H9 (cell line): ENCODE results near the gene TSPAN17. TPM values are rescaled to one million over a fixed set of nuclear protein-coding genes. Genes with fewer than 3 reads are reported as not detected.

ENCODE experiments used
- DNase-seq: peaks from one replicate; pipeline ENCODE4 v3.0.0-alpha.2; 2017
- H2AFZ ChIP-seq: one replicate; pipeline ENCODE4 v1.6.1; 2013; ENCODE audit warnings: mild to moderate bottlenecking, low read length, control low read depth, moderate library complexity
- H2AK5ac ChIP-seq: 2 replicates; pipeline ENCODE4 v1.6.1; 2013; ENCODE audit warnings: low read length, control low read depth, mixed read lengths; ENCODE audit not compliant: insufficient read length
- H2BK120ac ChIP-seq: one replicate; pipeline ENCODE4 v1.6.1; 2013; ENCODE audit warnings: low read depth, mild to moderate bottlenecking, low read length, control low read depth, inconsistent platforms; ENCODE audit not compliant: poor library complexity, severe bottlenecking
- H2BK12ac ChIP-seq: 2 replicates; pipeline ENCODE4 v1.6.1; 2013; ENCODE audit warnings: low read length, control low read depth, mixed read lengths, low read depth; ENCODE audit not compliant: insufficient read length
- H2BK15ac ChIP-seq: 2 replicates; pipeline ENCODE4 v1.6.1; 2013; ENCODE audit warnings: low read depth, low read length, control low read depth
- H2BK20ac ChIP-seq: one replicate; pipeline ENCODE4 v1.6.1; 2013; ENCODE audit warnings: low read depth, mild to moderate bottlenecking, low read length, control low read depth, inconsistent platforms; ENCODE audit not compliant: poor library complexity, severe bottlenecking
- H2BK5ac ChIP-seq: 2 replicates; pipeline ENCODE4 v1.6.1; 2013; ENCODE audit warnings: low read length, control low read depth, mixed read lengths; ENCODE audit not compliant: insufficient read length
- H3K14ac ChIP-seq: 2 replicates; pipeline ENCODE4 v1.6.1; 2013; ENCODE audit warnings: low read length, control low read depth; ENCODE audit not compliant: insufficient read depth
- H3K18ac ChIP-seq: 2 replicates; pipeline ENCODE4 v1.6.1; 2013; ENCODE audit warnings: low read depth, mild to moderate bottlenecking, mixed read lengths, low read length, control low read depth; ENCODE audit not compliant: insufficient read length
- H3K23ac ChIP-seq: 2 replicates; pipeline ENCODE4 v1.6.1; 2013; ENCODE audit warnings: low read length, control low read depth, mixed read lengths, low read depth; ENCODE audit not compliant: insufficient read length
- H3K23me2 ChIP-seq: 2 replicates; pipeline ENCODE4 v1.6.1; 2013; ENCODE audit warnings: low read depth, mild to moderate bottlenecking, mixed read lengths, low read length, control low read depth; ENCODE audit not compliant: insufficient read length, poor library complexity, severe bottlenecking
- H3K27ac ChIP-seq: 2 replicates; pipeline ENCODE4 v1.5.1; 2013; ENCODE audit warnings: low read length, control low read depth, mixed read lengths, low read depth; ENCODE audit not compliant: insufficient read length
- H3K27me3 ChIP-seq: 2 replicates; pipeline ENCODE4 v1.6.1; 2013; ENCODE audit warnings: low read length, control low read depth, inconsistent platforms; ENCODE audit not compliant: insufficient read depth
- H3K4ac ChIP-seq: 2 replicates; pipeline ENCODE4 v1.6.1; 2013; ENCODE audit warnings: low read depth, mild to moderate bottlenecking, control low read depth, inconsistent platforms, low read length, moderate library complexity
- H3K4me1 ChIP-seq: 2 replicates; pipeline ENCODE4 v1.6.1; 2013; ENCODE audit warnings: low read length, control low read depth, inconsistent platforms; ENCODE audit not compliant: insufficient read depth
- H3K4me2 ChIP-seq: 2 replicates; pipeline ENCODE4 v1.6.1; 2013; ENCODE audit warnings: low read length, control low read depth, mixed read lengths; ENCODE audit not compliant: insufficient read length, insufficient read depth
- H3K56ac ChIP-seq: 2 replicates; pipeline ENCODE4 v1.6.1; 2013; ENCODE audit warnings: low read depth, mild to moderate bottlenecking, mixed read lengths, low read length, control low read depth; ENCODE audit not compliant: insufficient read length
- H3K79me1 ChIP-seq: 2 replicates; pipeline ENCODE4 v1.6.1; 2013; ENCODE audit warnings: low read depth, mild to moderate bottlenecking, moderate library complexity, low read length, control low read depth, inconsistent platforms; ENCODE audit not compliant: insufficient read depth, poor library complexity, severe bottlenecking
- H3K79me2 ChIP-seq: 2 replicates; pipeline ENCODE4 v1.6.1; 2013; ENCODE audit warnings: low read length, control low read depth, inconsistent platforms; ENCODE audit not compliant: insufficient read depth
- H3K9ac ChIP-seq: 2 replicates; pipeline ENCODE4 v1.6.1; 2013; ENCODE audit warnings: low read length, control low read depth, mixed read lengths; ENCODE audit not compliant: insufficient read length; ENCODE audit errors: extremely low read depth
- H3K9me3 ChIP-seq: one replicate; pipeline ENCODE4 v1.6.1; 2013; ENCODE audit warnings: low read depth, low read length, inconsistent platforms; ENCODE audit not compliant: control insufficient read depth
- H3T11ph ChIP-seq: one replicate; pipeline ENCODE4 v1.6.1; 2013; ENCODE audit warnings: mild to moderate bottlenecking, low read length, control low read depth, inconsistent platforms
- H4K20me1 ChIP-seq: one replicate; pipeline ENCODE4 v1.6.1; 2013; ENCODE audit not compliant: control insufficient read depth, insufficient read length, insufficient read depth
- H4K5ac ChIP-seq: 2 replicates; pipeline ENCODE4 v1.6.1; 2013; ENCODE audit warnings: low read depth, mild to moderate bottlenecking, mixed read lengths, low read length, control low read depth; ENCODE audit not compliant: insufficient read length
- H4K8ac ChIP-seq: replicated peaks from 2 replicates; pipeline ENCODE4 v1.6.1; 2013; ENCODE audit warnings: low read length, control low read depth, mixed read lengths, low read depth; ENCODE audit not compliant: insufficient read length
- H4K91ac ChIP-seq: 2 replicates; pipeline ENCODE4 v1.6.1; 2013; ENCODE audit warnings: low read depth, mild to moderate bottlenecking, moderate library complexity, mixed read lengths, low read length, control low read depth; ENCODE audit not compliant: insufficient read length
- H3K27ac Mint-ChIP-seq, 3 experiments: 2 replicates in 2 of 3; 3 replicates in 1 of 3; pipeline ENCODE4 v1.8.0; 2020 to 2021; ENCODE audit warnings: mixed read lengths in 3 of 3, mild to moderate bottlenecking in 1 of 3, moderate library complexity in 1 of 3
- H3K27me3 Mint-ChIP-seq: 2 replicates; pipeline ENCODE4 v1.8.0; 2021; ENCODE audit warnings: low read depth, mild to moderate bottlenecking, moderate library complexity, mixed read lengths
- H3K36me3 Mint-ChIP-seq, 3 experiments: 2 replicates in 2 of 3; 3 replicates in 1 of 3; pipeline ENCODE4 v1.8.0; 2020 to 2021; ENCODE audit warnings: low read depth in 3 of 3, mixed read lengths in 3 of 3; ENCODE audit not compliant: insufficient read depth in 1 of 3
- H3K4me1 Mint-ChIP-seq, 2 experiments: 2 replicates each; pipeline ENCODE4 v1.8.0; 2020; ENCODE audit warnings: mixed read lengths in 2 of 2
- H3K4me3 Mint-ChIP-seq, 2 experiments: 2 replicates in 1 of 2; 3 replicates in 1 of 2; pipeline ENCODE4 v1.8.0; 2020 to 2021; ENCODE audit warnings: mild to moderate bottlenecking in 2 of 2, mixed read lengths in 2 of 2, moderate library complexity in 1 of 2
- H3K9me3 Mint-ChIP-seq, 2 experiments: 2 replicates in 1 of 2; 3 replicates in 1 of 2; pipeline ENCODE4 v1.8.0; 2020; ENCODE audit warnings: mild to moderate bottlenecking in 2 of 2, mixed read lengths in 2 of 2, moderate library complexity in 1 of 2
- CTCF ChIP-seq: fragments of 200-600 bp; sonication (generic); conservative IDR thresholded peaks from 3 replicates; pipeline ENCODE4 v1.8.0; 2021; ENCODE audit warnings: antibody characterized with exemption, mild to moderate bottlenecking
- WGBS: extraction: QIAGEN DNeasy Blood & Tissue Kit; methylation state at CpG from one replicate; pipeline ENCODE4 v1.1.7; 2013; ENCODE audit warnings: missing lambda C conversion rate, low lambda C conversion rate, mixed read lengths; ENCODE audit not compliant: insufficient read length; ENCODE audit errors: extremely low coverage; 5-methylcytosine and 5-hydroxymethylcytosine counted together
- total RNA-seq: library from RNA; stranded (reverse); gene quantifications from 2 replicates; pipeline ENCODE4 v1.2.1, GENCODE V29; 2021

TSPAN17 gene
- total RNA-seq, 1 experiment from 2014 or later = 46.8 TPM

DNA sequence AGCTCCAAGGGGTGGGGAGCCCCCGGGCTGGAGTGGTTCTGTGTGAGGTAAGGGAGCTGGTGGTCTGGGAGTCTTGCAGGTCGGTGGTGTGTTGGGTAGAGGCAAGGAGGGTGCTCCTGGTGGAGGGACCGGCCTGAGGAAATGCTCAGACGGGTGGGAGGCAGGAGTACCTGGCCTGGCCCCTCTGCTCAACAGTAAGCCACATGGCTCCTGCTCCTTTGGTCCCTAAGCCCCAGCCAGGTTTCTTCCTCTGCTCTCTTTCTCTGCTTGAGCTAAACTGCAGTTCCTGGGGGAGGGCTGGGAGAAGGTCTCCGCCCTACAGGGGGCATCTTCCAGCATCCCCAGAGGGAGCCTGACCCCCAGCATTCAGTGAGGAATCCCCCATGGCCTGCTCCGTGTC lies 17.2 kb downstream of the TSPAN17 start:
- Mint-ChIP-seq H3K27ac (no peak overlapping the region), H3K9me3 (peaks cover 5 to 6% of the 10 kb centered on the region in 2 experiments; a peak in 3 of 5 replicates), H3K27me3 (peaks cover 5% of the 10 kb centered on the region), H3K36me3 (peaks cover 0 to 1% (median 0%) of the 10 kb centered on the region in 3 experiments; a peak in 3 of 7 replicates), H3K4me3 (no peak overlapping the region), H3K4me1 (peaks cover 9 to 27% of the 10 kb centered on the region in 2 experiments)
- no peaks in the 10 kb centered on the region; the same call in 1 of the 2 replicates for H3K4me1 ChIP-seq
- no peak overlapping the region for H3K4ac ChIP-seq
- no peak for TF ChIP-seq CTCF
- no peak overlapping the region for H4K91ac ChIP-seq
- no peaks in the 10 kb centered on the region for H3K79me1 ChIP-seq
- no peak overlapping the region for H3K27ac ChIP-seq
- no peak overlapping the region for H3K4me2 ChIP-seq
- H3K9me3 ChIP-seq = no peaks in the 10 kb centered on the region
- H3K27me3 ChIP-seq = no peaks in the 10 kb centered on the region
- H3K56ac ChIP-seq = no peak overlapping the region
- H3K14ac ChIP-seq = no peak overlapping the region
- DNase-seq = no peak
- no peaks in the 10 kb centered on the region for H3K23me2 ChIP-seq
- H3K23ac ChIP-seq = no peak overlapping the region
- H2AFZ ChIP-seq = no peak overlapping the region
- H4K8ac ChIP-seq = no peak overlapping the region
- no peak overlapping the region for H2BK15ac ChIP-seq
- no peak overlapping the region for H2BK120ac ChIP-seq
- H2BK5ac ChIP-seq = no peak overlapping the region
- no peaks in the 10 kb centered on the region for H4K20me1 ChIP-seq
- no peak overlapping the region for H4K5ac ChIP-seq
- H3K18ac ChIP-seq = no peak overlapping the region
- no CpG with 5 or more reads among the region's 6 CpGs for WGBS
- H2AK5ac ChIP-seq = no peak overlapping the region
- H3K79me2 ChIP-seq = no peaks in the 10 kb centered on the region
- no peak overlapping the region for H3K9ac ChIP-seq
- H2BK12ac ChIP-seq = no peak overlapping the region
- H3T11ph ChIP-seq = no peak overlapping the region
- H2BK20ac ChIP-seq = no peak overlapping the region
